ENCODE data around the gene SNCAIP. TPM values are rescaled to one million over a fixed set of nuclear protein-coding genes. Genes with fewer than 3 reads are reported as not detected.
"Not testable (repeated sequence)": the region's sequence is repeated elsewhere in the genome, so short reads cannot be mapped to it uniquely, and the experiment has no call there.

Gene SNCAIP
- total RNA-seq, 1 donor from 2014 or later = 1.2 TPM

DNA sequence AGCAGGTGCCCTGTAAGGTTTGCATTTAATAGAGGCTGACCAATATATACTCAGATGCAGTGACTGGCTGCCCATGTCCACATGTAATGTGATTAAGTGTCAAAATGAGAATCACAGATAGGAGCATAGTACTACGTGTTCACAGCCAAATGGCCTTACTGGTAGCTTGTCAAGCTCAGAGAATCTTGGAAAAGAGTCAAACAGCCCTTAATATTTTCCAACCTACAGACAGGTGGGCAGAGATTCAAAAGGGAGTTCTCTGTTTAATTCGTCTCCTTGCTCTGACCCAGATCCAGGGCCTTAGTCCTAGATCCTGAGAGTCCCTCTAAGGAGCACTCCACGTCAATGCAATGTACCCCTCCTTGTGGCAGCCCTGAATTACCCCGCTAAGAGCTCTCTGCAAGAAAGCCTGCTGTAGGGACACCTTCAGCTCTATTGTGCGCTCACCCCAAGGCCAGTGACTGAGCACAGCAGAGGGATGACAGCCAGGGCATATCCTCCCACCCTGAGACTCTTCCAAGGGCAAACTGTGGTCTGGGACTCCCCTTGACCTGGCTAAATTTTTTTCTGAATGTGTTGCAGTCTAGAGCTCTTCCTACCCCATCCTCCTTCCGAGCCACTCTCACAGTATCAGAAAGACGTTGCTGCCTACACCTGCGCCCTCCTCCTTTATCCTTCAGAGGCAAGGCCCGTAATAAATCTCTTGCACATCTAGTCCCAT lies 159.2 kb downstream of the SNCAIP start:
- no peak for DNase-seq
- intact Hi-C loops (cut with DNase I) = no loop called here
- peak; percentile 49 for ATAC-seq (ENCODE audit: poor library complexity)

- no peak for ATAC-seq (ENCODE audit: poor library complexity)
- no peak for DNase-seq
- intact Hi-C loops (cut with DNase I) = no loop called here
Observed at GRCh38 chr5:122471752-122472061, 159.7 kb downstream of the SNCAIP start.

DNA sequence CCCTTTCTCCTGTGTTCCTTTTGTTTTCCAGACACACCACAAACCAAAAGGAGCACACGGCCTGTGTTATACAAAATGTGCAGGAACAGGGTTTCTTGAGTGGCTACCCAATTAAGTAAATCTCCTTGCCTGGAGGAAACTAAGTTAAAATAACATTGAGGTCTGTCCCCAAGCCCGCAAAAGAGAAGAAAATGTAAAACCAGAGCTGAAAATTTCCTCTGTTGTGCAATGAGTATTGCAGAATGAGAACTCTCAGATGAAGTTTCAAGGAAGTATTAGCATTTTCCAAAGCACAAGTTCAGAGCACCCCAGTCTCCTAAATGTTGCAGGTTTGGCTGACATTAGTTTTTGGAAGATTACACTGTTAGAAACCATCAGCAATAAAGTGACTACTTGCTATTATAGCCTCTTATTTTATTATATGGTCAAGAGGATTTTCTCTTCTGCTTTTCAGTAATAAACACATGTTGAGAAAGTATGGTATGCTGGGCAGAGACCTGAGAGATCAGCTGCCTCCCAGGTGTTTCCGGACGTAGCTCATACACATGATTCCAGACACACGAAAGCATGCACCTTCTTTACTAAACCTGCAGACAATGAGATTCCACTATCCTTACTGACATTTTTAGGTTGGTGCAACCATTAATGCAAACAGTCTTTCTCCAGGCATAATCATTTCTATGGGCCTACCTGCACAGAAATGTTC lies 161.3 kb downstream of the SNCAIP start:
- ATAC-seq (ENCODE audit: poor library complexity) (no peak), DNase-seq (no peak)
- intact Hi-C loops (cut with DNase I) = no loop called here

DNA sequence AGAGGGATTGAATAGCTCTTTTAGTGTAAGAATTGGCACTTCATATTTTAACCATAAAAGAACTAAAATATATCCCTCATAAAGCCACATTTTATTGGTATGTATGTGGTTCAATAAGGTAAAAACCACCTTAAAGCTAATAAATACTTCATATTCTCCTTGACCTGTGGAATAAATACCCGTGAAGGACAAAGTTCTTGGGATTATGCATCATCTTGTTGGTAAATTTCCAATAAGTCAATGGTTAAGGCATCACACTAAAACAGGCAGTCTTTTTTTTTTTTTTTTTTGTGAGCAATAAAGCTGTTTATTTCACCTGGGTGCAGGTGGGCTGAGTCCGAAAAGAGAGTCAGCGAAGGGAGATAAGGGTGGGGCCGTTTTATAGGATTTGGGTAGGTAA lies 161.9 kb downstream of the SNCAIP start:
- intact Hi-C loops (cut with DNase I) = no loop called here
- no peak for ATAC-seq (ENCODE audit: poor library complexity)
- DNase-seq = no peak

DNA sequence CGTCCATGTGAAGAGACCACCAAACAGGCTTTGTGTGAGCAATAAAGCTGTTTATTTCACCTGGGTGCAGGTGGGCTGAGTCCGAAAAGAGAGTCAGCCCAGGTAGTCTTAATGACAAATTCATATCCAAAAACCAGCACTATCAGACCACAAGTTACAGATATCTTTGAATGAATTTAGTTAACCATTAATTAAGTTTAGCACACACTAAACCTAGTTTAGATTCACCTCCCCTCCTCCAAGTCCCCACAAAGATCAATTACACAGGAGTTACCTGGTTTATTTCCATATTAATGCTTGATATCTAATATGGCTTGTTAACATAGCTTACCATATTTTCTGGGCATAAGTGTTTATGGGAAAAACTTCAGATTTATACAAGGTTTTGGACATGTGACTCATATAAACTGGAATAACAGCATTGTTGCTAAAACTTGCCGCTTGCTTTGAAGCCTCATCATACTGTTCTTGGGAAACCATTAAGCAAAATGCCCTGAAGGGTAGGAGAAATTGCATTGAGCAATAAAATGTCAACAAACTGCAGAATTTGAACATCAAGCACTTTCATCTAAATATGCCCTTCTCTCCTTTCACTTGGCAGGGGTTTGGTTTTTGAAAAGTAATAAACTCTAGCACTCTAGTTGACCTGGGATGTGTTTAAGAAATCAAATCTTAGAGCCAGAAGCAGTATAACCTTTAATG lies 166.9 kb downstream of the SNCAIP start:
- ATAC-seq (ENCODE audit: poor library complexity) = no peak
- intact Hi-C loops (cut with DNase I) = no loop called here

DNA sequence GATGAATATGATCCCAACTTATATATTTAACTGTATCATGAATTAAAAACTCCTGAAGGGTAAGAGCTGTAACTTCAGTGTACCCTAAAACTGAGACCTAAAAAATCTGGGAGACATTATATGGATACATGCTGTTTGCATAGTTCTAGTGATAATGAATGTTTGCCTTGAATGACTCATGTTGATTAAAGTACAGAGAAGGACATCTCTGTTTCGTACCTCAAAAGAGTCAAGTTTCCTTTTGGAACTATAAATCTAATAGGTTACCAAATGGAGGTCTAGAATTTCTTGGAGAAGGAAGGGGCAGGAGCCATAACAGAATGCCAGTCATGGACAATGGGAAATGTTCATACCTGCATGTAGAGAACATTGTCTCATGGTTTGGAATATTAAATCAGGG lies 168.1 kb downstream of the SNCAIP start:
- intact Hi-C loops (cut with DNase I) = no loop called here
- DNase-seq (no peak), ATAC-seq (ENCODE audit: poor library complexity) (no peak)

More for the DNA sequence above, 166.9 kb downstream of the SNCAIP start:
- DNase-seq = no peak

GRCh38 chr5:122484103-122484502 lies 172.1 kb downstream of the SNCAIP start:
- no peak for DNase-seq
- intact Hi-C loops (cut with DNase I) = no loop called here
- ATAC-seq (ENCODE audit: poor library complexity) = no peak

DNA sequence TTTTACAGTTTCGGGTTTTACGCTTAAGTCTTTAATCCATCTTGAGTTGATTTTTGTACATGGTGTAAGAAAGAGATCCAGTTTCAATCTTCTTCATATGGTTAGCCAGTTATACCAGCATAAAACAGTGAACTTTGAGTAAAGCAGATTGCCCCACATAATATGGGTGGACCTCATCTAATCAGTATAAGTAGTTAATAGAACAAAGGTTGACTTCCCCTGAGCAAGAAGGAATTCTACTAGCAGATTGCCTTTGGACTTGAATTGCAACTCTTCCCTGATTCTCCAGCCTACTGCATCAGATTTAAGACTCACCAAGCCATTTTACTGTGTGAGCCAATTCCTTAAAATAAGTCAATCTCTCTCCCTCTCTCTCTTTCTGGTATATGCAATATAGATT lies 173.2 kb downstream of the SNCAIP start:
- intact Hi-C loops (cut with DNase I) = no loop called here
- ATAC-seq (ENCODE audit: poor library complexity) (no peak), DNase-seq (no peak)

- intact Hi-C loops (cut with DNase I); DNase-seq; ATAC-seq (ENCODE audit: poor library complexity): not testable (repeated sequence)
Observed at GRCh38 chr5:122486616-122487015, 174.6 kb downstream of the SNCAIP start.

- intact Hi-C loops (cut with DNase I) = no loop called here
- no peak for ATAC-seq (ENCODE audit: poor library complexity)
- no peak for DNase-seq
Observed at GRCh38 chr5:122490718-122491117, 178.7 kb downstream of the SNCAIP start.

GRCh38 chr5:122492675-122493074 lies 180.6 kb downstream of the SNCAIP start:
- intact Hi-C loops (cut with DNase I) = no loop called here
- DNase-seq (no peak), ATAC-seq (ENCODE audit: poor library complexity) (peak; percentile 13)

- intact Hi-C loops (cut with DNase I) = no loop called here
- peak; percentile 98 for ATAC-seq (ENCODE audit: poor library complexity)
Observed at GRCh38 chr5:122493091-122494021, 181.3 kb downstream of the SNCAIP start.

DNA sequence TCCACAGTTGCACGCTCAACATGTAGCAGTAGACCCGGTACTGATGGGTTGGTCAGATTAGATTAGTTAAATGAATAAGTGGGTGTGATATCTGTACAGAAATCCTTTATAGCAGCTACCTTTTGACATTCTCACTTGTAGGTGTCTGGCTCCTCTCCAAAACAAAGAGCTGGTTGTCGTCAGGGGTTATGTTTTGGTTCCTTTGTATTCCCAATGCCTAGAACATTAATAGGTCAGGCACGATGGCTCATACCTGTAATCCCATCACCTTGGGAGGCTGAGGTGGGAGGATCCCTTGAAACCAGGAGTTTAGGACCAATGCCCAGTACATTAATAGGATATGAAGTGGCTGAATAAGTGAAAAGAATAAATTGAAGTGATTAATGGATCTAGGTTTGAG lies 182.1 kb downstream of the SNCAIP start:
- intact Hi-C loops (cut with DNase I) = no loop called here
- DNase-seq (no peak), ATAC-seq (ENCODE audit: poor library complexity) (no peak)

More at GRCh38 chr5:122493091-122494021, 181.3 kb downstream of the SNCAIP start:
- DNase-seq = peak; percentile 92

DNA sequence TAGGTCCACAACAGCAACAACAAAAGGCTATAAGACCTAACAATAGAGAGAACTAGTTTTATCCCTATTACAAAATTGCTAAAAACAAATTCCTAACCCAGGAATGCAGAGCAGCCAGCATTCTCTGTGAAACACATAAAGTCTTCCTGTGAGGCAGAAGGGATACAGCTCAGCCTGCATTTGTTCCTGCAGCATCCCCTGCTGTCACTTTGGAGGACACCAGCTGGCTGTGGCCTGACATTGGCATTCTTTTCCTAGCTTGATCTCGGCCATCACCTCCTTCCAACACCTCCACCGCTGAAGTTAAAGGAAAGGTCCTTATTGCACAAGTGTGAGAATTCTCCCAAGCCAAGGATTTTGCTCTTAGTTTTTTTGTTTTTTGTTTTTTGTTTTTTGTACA lies 186.1 kb downstream of the SNCAIP start:
- no peak for DNase-seq
- no peak for ATAC-seq (ENCODE audit: poor library complexity)
- intact Hi-C loops (cut with DNase I) = no loop called here

- peak; percentile 62 for ATAC-seq (ENCODE audit: poor library complexity)
- no peak for DNase-seq
- intact Hi-C loops (cut with DNase I) = no loop called here
Observed at GRCh38 chr5:122499585-122499984, 187.5 kb downstream of the SNCAIP start.

DNA sequence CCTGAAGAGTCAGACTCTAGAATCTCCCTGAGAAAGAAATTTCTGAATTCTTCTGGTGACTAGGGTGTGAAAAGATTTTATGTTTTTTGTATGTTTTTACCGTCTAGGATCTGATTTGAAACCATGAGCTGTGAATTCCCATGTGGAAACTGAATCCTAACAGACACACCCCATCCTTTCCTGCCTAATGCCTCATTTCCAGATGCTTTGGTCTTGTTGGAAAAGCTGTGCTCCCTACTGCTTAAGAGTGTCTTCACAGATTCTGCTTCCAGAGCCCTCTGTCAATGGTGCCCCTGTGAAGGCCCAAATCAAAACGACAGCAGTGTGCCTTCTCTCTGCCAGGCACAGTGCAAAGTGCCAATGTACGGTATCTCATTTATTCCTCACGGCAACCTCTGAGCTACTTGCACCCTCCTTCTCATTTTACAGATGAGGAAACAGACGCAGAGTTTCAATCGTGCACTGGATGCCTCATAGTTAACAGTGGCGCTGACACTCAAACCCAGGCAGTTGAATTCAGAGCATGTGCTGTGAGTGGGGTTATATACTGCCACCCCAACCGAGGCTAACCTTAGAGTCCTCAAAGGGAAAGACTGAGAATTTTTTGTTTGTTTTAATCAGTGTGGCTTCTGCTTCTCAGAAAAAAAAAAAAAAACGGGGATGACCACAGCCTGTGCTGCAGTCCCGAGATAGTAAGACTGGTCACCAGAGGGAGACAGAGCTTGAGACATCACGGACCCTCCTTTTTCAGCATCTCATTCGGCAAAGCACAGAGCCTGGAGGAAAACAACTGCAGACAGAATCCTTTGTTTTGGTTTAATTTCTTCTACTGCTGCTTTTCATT lies 188.4 kb downstream of the SNCAIP start:
- DNase-seq (no peak), ATAC-seq (ENCODE audit: poor library complexity) (peak; percentile 82)
- intact Hi-C loops (cut with DNase I) = loop anchor here (10.0 kb wide), 1 partner anchor 844 kb away; no protein-coding TSS in a partner anchor

DNA sequence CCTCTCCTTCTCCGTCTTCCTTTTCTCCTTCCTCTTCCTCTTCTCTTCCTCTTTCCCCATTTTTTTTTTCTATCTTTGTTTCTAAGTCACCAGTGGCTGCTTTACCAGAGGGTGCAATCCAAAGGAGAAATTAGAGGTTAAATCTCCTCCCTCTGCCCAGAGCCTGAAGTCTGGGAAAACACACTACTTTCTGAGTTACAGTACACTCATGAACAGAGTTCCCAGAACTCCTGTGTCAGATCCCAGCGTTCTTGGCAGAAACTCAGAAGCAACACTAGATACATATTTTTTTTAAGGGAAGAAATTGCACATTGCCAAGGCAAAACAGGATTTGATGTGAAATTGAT lies 189.0 kb downstream of the SNCAIP start:
- DNase-seq (no peak), ATAC-seq (ENCODE audit: poor library complexity) (peak; percentile 75)
- intact Hi-C loops (cut with DNase I) = loop anchor here (10.0 kb wide), 1 partner anchor 844 kb away; no protein-coding TSS in a partner anchor

GRCh38 chr5:122507045-122507444 lies 195.0 kb downstream of the SNCAIP start:
- ATAC-seq (ENCODE audit: poor library complexity) = no peak
- intact Hi-C loops (cut with DNase I) = loop anchor here (10.0 kb wide), 1 partner anchor 838 kb away; no protein-coding TSS in a partner anchor
- no peak for DNase-seq

Data from Right ventricle myocardium superior (tissue), 1 donor.